H9 (cell line): ENCODE results near the gene ABHD1. TPM values are rescaled to one million over a fixed set of nuclear protein-coding genes. Genes with fewer than 3 reads are reported as not detected.

Experiments
- DNase-seq: peaks from one replicate; pipeline ENCODE4 v3.0.0-alpha.2; 2017
- H2AFZ ChIP-seq: one replicate; pipeline ENCODE4 v1.6.1; 2013; ENCODE audit warnings: mild to moderate bottlenecking, low read length, control low read depth, moderate library complexity
- H2AK5ac ChIP-seq: 2 replicates; pipeline ENCODE4 v1.6.1; 2013; ENCODE audit warnings: low read length, control low read depth, mixed read lengths; ENCODE audit not compliant: insufficient read length
- H2BK120ac ChIP-seq: one replicate; pipeline ENCODE4 v1.6.1; 2013; ENCODE audit warnings: low read depth, mild to moderate bottlenecking, low read length, control low read depth, inconsistent platforms; ENCODE audit not compliant: poor library complexity, severe bottlenecking
- H2BK12ac ChIP-seq: 2 replicates; pipeline ENCODE4 v1.6.1; 2013; ENCODE audit warnings: low read length, control low read depth, mixed read lengths, low read depth; ENCODE audit not compliant: insufficient read length
- H2BK15ac ChIP-seq: 2 replicates; pipeline ENCODE4 v1.6.1; 2013; ENCODE audit warnings: low read depth, low read length, control low read depth
- H2BK20ac ChIP-seq: one replicate; pipeline ENCODE4 v1.6.1; 2013; ENCODE audit warnings: low read depth, mild to moderate bottlenecking, low read length, control low read depth, inconsistent platforms; ENCODE audit not compliant: poor library complexity, severe bottlenecking
- H2BK5ac ChIP-seq: 2 replicates; pipeline ENCODE4 v1.6.1; 2013; ENCODE audit warnings: low read length, control low read depth, mixed read lengths; ENCODE audit not compliant: insufficient read length
- H3K14ac ChIP-seq: 2 replicates; pipeline ENCODE4 v1.6.1; 2013; ENCODE audit warnings: low read length, control low read depth; ENCODE audit not compliant: insufficient read depth
- H3K18ac ChIP-seq: 2 replicates; pipeline ENCODE4 v1.6.1; 2013; ENCODE audit warnings: low read depth, mild to moderate bottlenecking, mixed read lengths, low read length, control low read depth; ENCODE audit not compliant: insufficient read length
- H3K23ac ChIP-seq: 2 replicates; pipeline ENCODE4 v1.6.1; 2013; ENCODE audit warnings: low read length, control low read depth, mixed read lengths, low read depth; ENCODE audit not compliant: insufficient read length
- H3K23me2 ChIP-seq: 2 replicates; pipeline ENCODE4 v1.6.1; 2013; ENCODE audit warnings: low read depth, mild to moderate bottlenecking, mixed read lengths, low read length, control low read depth; ENCODE audit not compliant: insufficient read length, poor library complexity, severe bottlenecking
- H3K27ac ChIP-seq: 2 replicates; pipeline ENCODE4 v1.5.1; 2013; ENCODE audit warnings: low read length, control low read depth, mixed read lengths, low read depth; ENCODE audit not compliant: insufficient read length
- H3K27me3 ChIP-seq: 2 replicates; pipeline ENCODE4 v1.6.1; 2013; ENCODE audit warnings: low read length, control low read depth, inconsistent platforms; ENCODE audit not compliant: insufficient read depth
- H3K4ac ChIP-seq: 2 replicates; pipeline ENCODE4 v1.6.1; 2013; ENCODE audit warnings: low read depth, mild to moderate bottlenecking, control low read depth, inconsistent platforms, low read length, moderate library complexity
- H3K4me1 ChIP-seq: 2 replicates; pipeline ENCODE4 v1.6.1; 2013; ENCODE audit warnings: low read length, control low read depth, inconsistent platforms; ENCODE audit not compliant: insufficient read depth
- H3K4me2 ChIP-seq: 2 replicates; pipeline ENCODE4 v1.6.1; 2013; ENCODE audit warnings: low read length, control low read depth, mixed read lengths; ENCODE audit not compliant: insufficient read length, insufficient read depth
- H3K56ac ChIP-seq: 2 replicates; pipeline ENCODE4 v1.6.1; 2013; ENCODE audit warnings: low read depth, mild to moderate bottlenecking, mixed read lengths, low read length, control low read depth; ENCODE audit not compliant: insufficient read length
- H3K79me1 ChIP-seq: 2 replicates; pipeline ENCODE4 v1.6.1; 2013; ENCODE audit warnings: low read depth, mild to moderate bottlenecking, moderate library complexity, low read length, control low read depth, inconsistent platforms; ENCODE audit not compliant: insufficient read depth, poor library complexity, severe bottlenecking
- H3K79me2 ChIP-seq: 2 replicates; pipeline ENCODE4 v1.6.1; 2013; ENCODE audit warnings: low read length, control low read depth, inconsistent platforms; ENCODE audit not compliant: insufficient read depth
- H3K9ac ChIP-seq: 2 replicates; pipeline ENCODE4 v1.6.1; 2013; ENCODE audit warnings: low read length, control low read depth, mixed read lengths; ENCODE audit not compliant: insufficient read length; ENCODE audit errors: extremely low read depth
- H3K9me3 ChIP-seq: one replicate; pipeline ENCODE4 v1.6.1; 2013; ENCODE audit warnings: low read depth, low read length, inconsistent platforms; ENCODE audit not compliant: control insufficient read depth
- H3T11ph ChIP-seq: one replicate; pipeline ENCODE4 v1.6.1; 2013; ENCODE audit warnings: mild to moderate bottlenecking, low read length, control low read depth, inconsistent platforms
- H4K20me1 ChIP-seq: one replicate; pipeline ENCODE4 v1.6.1; 2013; ENCODE audit not compliant: control insufficient read depth, insufficient read length, insufficient read depth
- H4K5ac ChIP-seq: 2 replicates; pipeline ENCODE4 v1.6.1; 2013; ENCODE audit warnings: low read depth, mild to moderate bottlenecking, mixed read lengths, low read length, control low read depth; ENCODE audit not compliant: insufficient read length
- H4K8ac ChIP-seq: replicated peaks from 2 replicates; pipeline ENCODE4 v1.6.1; 2013; ENCODE audit warnings: low read length, control low read depth, mixed read lengths, low read depth; ENCODE audit not compliant: insufficient read length
- H4K91ac ChIP-seq: 2 replicates; pipeline ENCODE4 v1.6.1; 2013; ENCODE audit warnings: low read depth, mild to moderate bottlenecking, moderate library complexity, mixed read lengths, low read length, control low read depth; ENCODE audit not compliant: insufficient read length
- H3K27ac Mint-ChIP-seq, 3 experiments: 2 replicates in 2 of 3; 3 replicates in 1 of 3; pipeline ENCODE4 v1.8.0; 2020 to 2021; ENCODE audit warnings: mixed read lengths in 3 of 3, mild to moderate bottlenecking in 1 of 3, moderate library complexity in 1 of 3
- H3K27me3 Mint-ChIP-seq: 2 replicates; pipeline ENCODE4 v1.8.0; 2021; ENCODE audit warnings: low read depth, mild to moderate bottlenecking, moderate library complexity, mixed read lengths
- H3K36me3 Mint-ChIP-seq, 3 experiments: 2 replicates in 2 of 3; 3 replicates in 1 of 3; pipeline ENCODE4 v1.8.0; 2020 to 2021; ENCODE audit warnings: low read depth in 3 of 3, mixed read lengths in 3 of 3; ENCODE audit not compliant: insufficient read depth in 1 of 3
- H3K4me1 Mint-ChIP-seq, 2 experiments: 2 replicates each; pipeline ENCODE4 v1.8.0; 2020; ENCODE audit warnings: mixed read lengths in 2 of 2
- H3K4me3 Mint-ChIP-seq, 2 experiments: 2 replicates in 1 of 2; 3 replicates in 1 of 2; pipeline ENCODE4 v1.8.0; 2020 to 2021; ENCODE audit warnings: mild to moderate bottlenecking in 2 of 2, mixed read lengths in 2 of 2, moderate library complexity in 1 of 2
- H3K9me3 Mint-ChIP-seq, 2 experiments: 2 replicates in 1 of 2; 3 replicates in 1 of 2; pipeline ENCODE4 v1.8.0; 2020; ENCODE audit warnings: mild to moderate bottlenecking in 2 of 2, mixed read lengths in 2 of 2, moderate library complexity in 1 of 2
- WGBS: extraction: QIAGEN DNeasy Blood & Tissue Kit; methylation state at CpG from one replicate; pipeline ENCODE4 v1.1.7; 2013; ENCODE audit warnings: missing lambda C conversion rate, low lambda C conversion rate, mixed read lengths; ENCODE audit not compliant: insufficient read length; ENCODE audit errors: extremely low coverage; 5-methylcytosine and 5-hydroxymethylcytosine counted together
- total RNA-seq: library from RNA; stranded (reverse); gene quantifications from 2 replicates; pipeline ENCODE4 v1.2.1, GENCODE V29; 2021
- TF ChIP-seq, protein P1 (sequence below): fragments of 200-600 bp; sonication (generic); conservative IDR thresholded peaks from 3 replicates; pipeline ENCODE4 v1.8.0; 2021; ENCODE audit warnings: antibody characterized with exemption, mild to moderate bottlenecking

The ABHD1 gene
- total RNA-seq, 1 experiment from 2014 or later: 0.31 TPM

DNA sequence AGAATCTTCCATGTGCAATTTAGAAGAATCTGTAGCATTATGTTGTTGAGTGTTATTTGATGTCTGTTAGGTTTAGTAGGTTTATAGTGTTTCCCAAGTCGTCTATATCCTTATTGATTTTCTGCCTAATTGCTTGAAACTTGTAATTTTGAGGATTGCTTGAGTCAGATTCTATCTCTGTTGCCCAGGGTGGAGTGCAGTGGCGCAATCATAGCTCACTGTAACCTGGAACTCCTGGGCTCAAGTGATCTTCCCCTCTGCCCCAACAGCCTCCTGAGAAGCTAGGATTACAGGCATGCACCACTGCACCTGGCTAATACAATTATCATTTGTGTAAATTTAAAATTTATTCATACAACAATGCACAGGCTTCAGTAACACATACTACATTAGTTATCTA is 22.1 kb downstream of the ABHD1 start:
- H3K4ac ChIP-seq: no peak overlapping the region
- H3K18ac ChIP-seq: no peak overlapping the region
- no peak overlapping the region for H3K9ac ChIP-seq
- H2BK20ac ChIP-seq: no peak overlapping the region
- H2BK12ac ChIP-seq: no peak overlapping the region
- H3K23ac ChIP-seq: no peak overlapping the region
- H3K79me2 ChIP-seq: no peaks in the 10 kb centered on the region
- H3K27me3 ChIP-seq: no peaks in the 10 kb centered on the region
- H3K23me2 ChIP-seq: no peaks in the 10 kb centered on the region
- TF ChIP-seq, protein P1, sequence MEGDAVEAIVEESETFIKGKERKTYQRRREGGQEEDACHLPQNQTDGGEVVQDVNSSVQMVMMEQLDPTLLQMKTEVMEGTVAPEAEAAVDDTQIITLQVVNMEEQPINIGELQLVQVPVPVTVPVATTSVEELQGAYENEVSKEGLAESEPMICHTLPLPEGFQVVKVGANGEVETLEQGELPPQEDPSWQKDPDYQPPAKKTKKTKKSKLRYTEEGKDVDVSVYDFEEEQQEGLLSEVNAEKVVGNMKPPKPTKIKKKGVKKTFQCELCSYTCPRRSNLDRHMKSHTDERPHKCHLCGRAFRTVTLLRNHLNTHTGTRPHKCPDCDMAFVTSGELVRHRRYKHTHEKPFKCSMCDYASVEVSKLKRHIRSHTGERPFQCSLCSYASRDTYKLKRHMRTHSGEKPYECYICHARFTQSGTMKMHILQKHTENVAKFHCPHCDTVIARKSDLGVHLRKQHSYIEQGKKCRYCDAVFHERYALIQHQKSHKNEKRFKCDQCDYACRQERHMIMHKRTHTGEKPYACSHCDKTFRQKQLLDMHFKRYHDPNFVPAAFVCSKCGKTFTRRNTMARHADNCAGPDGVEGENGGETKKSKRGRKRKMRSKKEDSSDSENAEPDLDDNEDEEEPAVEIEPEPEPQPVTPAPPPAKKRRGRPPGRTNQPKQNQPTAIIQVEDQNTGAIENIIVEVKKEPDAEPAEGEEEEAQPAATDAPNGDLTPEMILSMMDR: no peak
- no peak for DNase-seq
- Mint-ChIP-seq H3K36me3 (no peaks in the 10 kb centered on the region), H3K27me3 (peaks cover 11% of the 10 kb centered on the region), H3K9me3 (no peaks in the 10 kb centered on the region; a peak in 1 of 5 replicates), H3K27ac (peak overlapping the region in 1 of 3 experiments; percentile 40; a peak in 1 of 7 replicates), H3K4me3 (no peak overlapping the region), H3K4me1 (peaks cover 0 to 2% of the 10 kb centered on the region in 2 experiments; a peak in 1 of 4 replicates)
- no peak overlapping the region for H3K14ac ChIP-seq
- H4K5ac ChIP-seq: no peak overlapping the region
- no peak overlapping the region for H3K4me2 ChIP-seq
- no peaks in the 10 kb centered on the region for H3K4me1 ChIP-seq
- no peaks in the 10 kb centered on the region for H3K79me1 ChIP-seq
- H3T11ph ChIP-seq: no peak overlapping the region
- H3K9me3 ChIP-seq: no peaks in the 10 kb centered on the region
- no peak overlapping the region for H2BK15ac ChIP-seq
- WGBS: no CpG with 5 or more reads among the region's 2 CpGs
- no peak overlapping the region for H2BK5ac ChIP-seq
- no peak overlapping the region for H4K91ac ChIP-seq
- no peak overlapping the region for H2AFZ ChIP-seq
- H4K8ac ChIP-seq: no peak overlapping the region
- no peak overlapping the region for H3K27ac ChIP-seq
- H3K56ac ChIP-seq: no peak overlapping the region
- H4K20me1 ChIP-seq: no peaks in the 10 kb centered on the region
- H2AK5ac ChIP-seq: no peak overlapping the region
- no peak overlapping the region for H2BK120ac ChIP-seq
